Activated B cell treated with CpG ODN at 0.5 μM for 24 hours (primary cell): ENCODE results near the gene PPIE. TPM values are rescaled to one million over a fixed set of nuclear protein-coding genes. Genes with fewer than 3 reads are reported as not detected.

ENCODE experiments used
- ATAC-seq: fragments of 200-7000 bp; cut with Tn5 transposase; one replicate; pipeline ENCODE4 v1.10.0; 2021; ENCODE audit warnings: low read depth, mild to moderate bottlenecking, moderate library complexity
- CTCF ChIA-PET: fragments of 350-600 bp; sonication (Branson Sonifier 250); formaldehyde crosslinking; loops from one replicate; lab custom pipeline; 2021; ENCODE audit warnings: antibody characterized with exemption; lab: Charles Lee
- POLR2A ChIA-PET: fragments of 350-600 bp; sonication (Branson Sonifier 250); formaldehyde crosslinking; loops from one replicate; lab custom pipeline; 2021; ENCODE audit warnings: antibody characterized with exemption; lab: Charles Lee
- DNase-seq: peaks from one replicate; pipeline ENCODE4 v3.0.0; 2022
- H3K27ac Mint-ChIP-seq: one replicate; pipeline ENCODE4 v1.8.0; 2020; ENCODE audit warnings: mixed read lengths
- H3K27me3 Mint-ChIP-seq: one replicate; pipeline ENCODE4 v1.8.0; 2021; ENCODE audit warnings: mixed read lengths
- H3K36me3 Mint-ChIP-seq: one replicate; pipeline ENCODE4 v1.8.0; 2021; ENCODE audit warnings: low read depth, mixed read lengths
- H3K4me1 Mint-ChIP-seq: one replicate; pipeline ENCODE4 v1.8.0; 2021; ENCODE audit warnings: mixed read lengths
- H3K4me3 Mint-ChIP-seq: one replicate; pipeline ENCODE4 v1.8.0; 2020; ENCODE audit warnings: mild to moderate bottlenecking, mixed read lengths
- H3K9me3 Mint-ChIP-seq: one replicate; pipeline ENCODE4 v1.8.0; 2020; ENCODE audit warnings: mixed read lengths
- intact Hi-C: fragments of 100-400 bp; cut with micrococcal nuclease; formaldehyde crosslinking; loops from one replicate; pipeline ENCODE4 v1.15.1; 2024
- total RNA-seq: library from RNA; stranded (reverse); gene quantifications from 2 replicates; pipeline ENCODE4 v1.2.3, GENCODE V29; 2022
- TF ChIP-seq, protein P1 (sequence below): fragments of 200-600 bp; IDR thresholded peaks from one replicate; pipeline ENCODE4 v1.8.0; 2022; ENCODE audit warnings: antibody characterized with exemption, mild to moderate bottlenecking

The PPIE gene
- total RNA-seq, 1 donor from 2014 or later = 68.5 TPM

DNA sequence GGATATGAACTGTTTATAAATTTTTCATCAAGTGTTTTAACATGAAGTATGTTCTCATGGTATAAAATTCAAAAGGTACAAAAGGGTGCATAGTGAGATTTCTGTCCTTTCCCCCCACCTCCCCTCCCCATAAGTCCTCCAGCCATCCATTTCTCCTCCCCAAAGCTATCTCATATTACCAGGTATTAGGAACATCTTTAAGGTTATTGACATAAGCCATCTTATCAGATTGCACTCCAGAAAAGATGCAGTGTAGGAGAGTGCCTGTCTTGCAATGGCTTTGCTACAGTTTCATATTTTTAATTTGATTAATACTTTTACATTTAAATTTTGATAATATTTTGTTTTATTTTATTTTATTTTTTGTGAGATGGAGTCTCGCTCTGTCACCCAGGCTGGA is 33.9 kb upstream of the PPIE start:
- DNase-seq (no peak), ATAC-seq (no peak)
- intact Hi-C loops = no loop called here
- no peak overlapping the region for H3K4me3 Mint-ChIP-seq
- peaks cover 2% of the 10 kb centered on the region for H3K9me3 Mint-ChIP-seq
- no peaks in the 10 kb centered on the region for H3K36me3 Mint-ChIP-seq
- TF ChIP-seq, protein P1, sequence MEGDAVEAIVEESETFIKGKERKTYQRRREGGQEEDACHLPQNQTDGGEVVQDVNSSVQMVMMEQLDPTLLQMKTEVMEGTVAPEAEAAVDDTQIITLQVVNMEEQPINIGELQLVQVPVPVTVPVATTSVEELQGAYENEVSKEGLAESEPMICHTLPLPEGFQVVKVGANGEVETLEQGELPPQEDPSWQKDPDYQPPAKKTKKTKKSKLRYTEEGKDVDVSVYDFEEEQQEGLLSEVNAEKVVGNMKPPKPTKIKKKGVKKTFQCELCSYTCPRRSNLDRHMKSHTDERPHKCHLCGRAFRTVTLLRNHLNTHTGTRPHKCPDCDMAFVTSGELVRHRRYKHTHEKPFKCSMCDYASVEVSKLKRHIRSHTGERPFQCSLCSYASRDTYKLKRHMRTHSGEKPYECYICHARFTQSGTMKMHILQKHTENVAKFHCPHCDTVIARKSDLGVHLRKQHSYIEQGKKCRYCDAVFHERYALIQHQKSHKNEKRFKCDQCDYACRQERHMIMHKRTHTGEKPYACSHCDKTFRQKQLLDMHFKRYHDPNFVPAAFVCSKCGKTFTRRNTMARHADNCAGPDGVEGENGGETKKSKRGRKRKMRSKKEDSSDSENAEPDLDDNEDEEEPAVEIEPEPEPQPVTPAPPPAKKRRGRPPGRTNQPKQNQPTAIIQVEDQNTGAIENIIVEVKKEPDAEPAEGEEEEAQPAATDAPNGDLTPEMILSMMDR = no peak
- ChIA-PET POLR2A (interaction anchor here (1.1 kb wide), 1 partner anchor 8 kb away, joined by 10 read pairs; no protein-coding TSS in a partner anchor), CTCF (no interaction called here)
- peaks cover 7% of the 10 kb centered on the region for H3K27me3 Mint-ChIP-seq
- no peaks in the 10 kb centered on the region for H3K4me1 Mint-ChIP-seq
- no peak overlapping the region for H3K27ac Mint-ChIP-seq

DNA sequence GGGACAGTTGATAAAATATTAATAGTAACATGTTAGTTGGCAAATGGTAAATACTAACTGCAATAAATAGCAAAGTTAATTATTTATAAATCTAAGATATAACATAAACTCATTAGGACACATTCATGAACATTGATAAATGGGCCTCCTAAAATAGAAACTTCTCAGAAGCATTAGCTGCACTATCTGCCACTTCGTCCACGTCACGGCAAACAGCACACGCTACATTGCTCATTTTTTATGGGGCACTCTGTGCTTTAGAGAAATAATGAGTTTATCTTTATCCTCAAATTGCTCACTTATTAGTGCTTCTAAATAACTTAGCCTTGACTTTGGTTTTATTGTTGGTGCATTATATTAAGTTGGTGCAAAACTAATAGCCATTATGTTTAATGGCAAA is 31.2 kb upstream of the PPIE start:
- Mint-ChIP-seq H3K4me3 (no peak overlapping the region), H3K4me1 (no peaks in the 10 kb centered on the region), H3K27ac (no peak overlapping the region), H3K36me3 (no peaks in the 10 kb centered on the region), H3K27me3 (peaks cover 13% of the 10 kb centered on the region), H3K9me3 (peaks cover 2% of the 10 kb centered on the region)
- POLR2A ChIA-PET = no interaction called here
- TF ChIP-seq, protein P1 = no peak
- no peak for ATAC-seq
- DNase-seq = no peak
- intact Hi-C loops = no loop called here
- CTCF ChIA-PET = no interaction called here

DNA sequence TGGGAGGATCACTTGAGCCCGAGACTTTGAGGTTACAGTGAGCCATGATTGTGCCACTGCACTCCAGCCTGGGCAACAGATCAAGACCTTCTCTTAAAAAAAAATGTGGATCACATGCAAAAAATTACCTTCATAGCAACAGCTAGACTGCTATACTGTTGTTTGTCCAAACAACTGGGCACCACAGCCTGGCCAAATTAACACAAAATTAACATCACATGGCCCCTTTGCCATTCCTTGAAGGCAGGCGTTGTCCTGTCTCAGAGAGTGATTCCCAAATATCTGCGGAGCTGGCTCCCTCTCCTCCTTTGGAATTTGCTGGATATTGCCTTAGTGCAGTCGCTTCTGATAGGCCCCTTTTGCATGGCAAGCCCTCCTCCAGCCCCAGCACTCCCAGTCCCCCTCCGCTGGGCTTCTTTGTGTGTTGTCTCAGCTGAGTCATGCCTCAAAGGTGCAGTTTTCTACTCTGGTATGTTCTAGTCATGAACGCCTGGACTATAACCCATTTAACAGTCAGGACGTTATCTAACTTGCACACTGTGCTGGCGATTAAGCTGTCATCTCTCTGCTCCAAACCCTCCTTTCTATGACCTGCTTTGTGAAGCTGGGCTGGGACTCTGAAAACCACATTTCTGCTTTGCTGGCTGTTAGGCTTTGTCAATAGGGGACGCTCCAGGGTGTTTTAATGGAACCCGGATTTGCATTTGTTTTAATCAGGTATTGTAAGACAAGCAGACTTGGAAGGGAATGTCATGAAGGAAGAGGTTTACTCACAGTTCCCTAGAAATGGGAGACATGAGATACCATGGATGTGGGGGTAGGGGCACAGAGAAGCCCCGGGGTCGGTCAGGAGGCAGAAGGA is 27.3 kb upstream of the PPIE start:
- H3K4me3 Mint-ChIP-seq = no peak overlapping the region
- POLR2A ChIA-PET = no interaction called here
- CTCF ChIA-PET = no interaction called here
- H3K4me1 Mint-ChIP-seq = no peaks in the 10 kb centered on the region
- H3K9me3 Mint-ChIP-seq = peaks cover 2% of the 10 kb centered on the region
- no peak overlapping the region for H3K27ac Mint-ChIP-seq
- ATAC-seq (no peak), DNase-seq (no peak)
- intact Hi-C loops = no loop called here
- H3K27me3 Mint-ChIP-seq = peaks cover 23% of the 10 kb centered on the region
- H3K36me3 Mint-ChIP-seq = no peaks in the 10 kb centered on the region
- TF ChIP-seq, protein P1 = no peak

DNA sequence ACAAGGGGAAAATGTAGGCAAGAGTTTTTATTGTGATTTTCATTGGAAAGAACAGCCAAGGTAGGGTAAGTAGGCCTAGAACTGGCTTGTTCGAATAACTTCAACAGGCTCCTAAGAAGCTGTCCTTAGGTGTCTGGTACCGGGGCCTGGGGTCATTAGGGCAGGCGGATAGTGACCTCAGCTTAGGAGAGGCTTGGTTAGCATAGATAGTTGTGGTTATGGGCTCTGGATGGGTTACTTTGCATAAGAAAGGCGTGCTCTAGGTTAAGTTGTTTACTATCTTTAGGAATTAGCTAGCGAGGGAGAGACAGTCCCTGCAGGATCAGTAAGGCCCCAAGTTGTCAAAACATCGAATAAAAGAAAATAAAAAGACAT is 26.7 kb upstream of the PPIE start:
- ChIA-PET CTCF (interaction anchor here (0.9 kb wide), 1 partner anchor 13 kb away, joined by 4 read pairs; no protein-coding TSS in a partner anchor), POLR2A (no interaction called here)
- Mint-ChIP-seq H3K4me3 (no peak overlapping the region), H3K4me1 (no peaks in the 10 kb centered on the region), H3K36me3 (no peaks in the 10 kb centered on the region), H3K27me3 (peaks cover 29% of the 10 kb centered on the region), H3K9me3 (peaks cover 2% of the 10 kb centered on the region), H3K27ac (no peak overlapping the region)
- TF ChIP-seq, protein P1 = no peak
- no peak for DNase-seq
- no peak for ATAC-seq
- intact Hi-C loops = no loop called here

DNA sequence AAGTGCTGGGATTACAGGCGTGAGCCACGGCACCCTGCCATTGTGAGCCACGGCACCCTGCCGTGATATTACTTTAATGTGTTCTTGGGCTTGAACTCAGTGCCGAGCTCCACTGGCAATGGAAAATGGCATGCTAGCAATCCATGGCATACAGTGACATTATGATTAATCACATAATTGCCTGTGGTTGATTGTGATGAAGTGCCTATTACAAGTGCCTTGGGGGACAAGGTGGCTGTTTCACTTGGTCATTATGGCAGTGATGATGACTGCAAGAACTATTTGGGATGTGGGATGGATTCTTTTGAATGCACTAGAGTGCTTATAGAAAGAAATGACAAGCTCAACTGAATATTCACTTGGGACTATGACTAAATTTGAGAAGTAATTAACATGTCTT is 25.1 kb upstream of the PPIE start:
- no peaks in the 10 kb centered on the region for H3K36me3 Mint-ChIP-seq
- H3K27ac Mint-ChIP-seq = no peak overlapping the region
- TF ChIP-seq, protein P1 = no peak
- H3K27me3 Mint-ChIP-seq = peaks cover 39% of the 10 kb centered on the region
- POLR2A ChIA-PET = interaction anchor here (0.6 kb wide), 1 partner anchor 620 kb away, joined by 3 read pairs; no protein-coding TSS in a partner anchor
- CTCF ChIA-PET = interaction anchor here (0.9 kb wide), 1 partner anchor 36 kb away, joined by 3 read pairs; no protein-coding TSS in a partner anchor
- no peak overlapping the region for H3K4me3 Mint-ChIP-seq
- no peaks in the 10 kb centered on the region for H3K4me1 Mint-ChIP-seq
- peaks cover 2% of the 10 kb centered on the region for H3K9me3 Mint-ChIP-seq
- DNase-seq = no peak
- ATAC-seq = no peak
- intact Hi-C loops = no loop called here
